RPMI8226 (cell line): Measurements from ENCODE around the gene EIF2S3B.
"Not testable (repeated sequence)": the region's sequence is repeated elsewhere in the genome, so short reads cannot be mapped to it uniquely, and the experiment has no call there.

Source experiments
- DNase-seq: peaks from one replicate; pipeline ENCODE4 v3.0.0-alpha.2; 2015

Gene EIF2S3B

GRCh38 chr12:10505620-10506019 is at the start of gene EIF2S3B:
EIF2S3B (plus strand) TSS chr12:10505890; CDS start chr12:10505903, 13 bp downstream.
- DNase-seq = no peak

DNA sequence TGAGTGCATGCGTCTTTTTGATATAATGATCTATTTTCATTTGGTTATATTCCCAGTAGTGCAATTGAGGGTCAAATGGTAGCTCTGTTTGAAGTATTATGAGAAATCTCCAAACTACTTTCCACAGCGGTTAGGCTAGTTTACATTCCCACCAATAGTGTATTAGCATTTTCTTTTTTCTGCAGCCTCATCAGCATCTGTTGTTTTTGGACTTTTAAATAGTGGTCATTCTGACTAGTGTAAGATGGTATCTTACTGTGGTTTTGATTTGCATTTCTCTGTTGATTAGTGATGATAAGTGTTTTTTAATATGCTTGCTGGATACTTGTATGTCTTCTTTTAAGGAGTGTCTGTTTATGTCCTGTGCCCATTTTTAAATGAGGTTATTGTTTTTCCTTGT is 48.8 kb upstream of the EIF2S3B start:
- DNase-seq = no peak

GRCh38 chr12:10457760-10458159 is 47.9 kb upstream of the EIF2S3B start:
- no peak for DNase-seq

DNA sequence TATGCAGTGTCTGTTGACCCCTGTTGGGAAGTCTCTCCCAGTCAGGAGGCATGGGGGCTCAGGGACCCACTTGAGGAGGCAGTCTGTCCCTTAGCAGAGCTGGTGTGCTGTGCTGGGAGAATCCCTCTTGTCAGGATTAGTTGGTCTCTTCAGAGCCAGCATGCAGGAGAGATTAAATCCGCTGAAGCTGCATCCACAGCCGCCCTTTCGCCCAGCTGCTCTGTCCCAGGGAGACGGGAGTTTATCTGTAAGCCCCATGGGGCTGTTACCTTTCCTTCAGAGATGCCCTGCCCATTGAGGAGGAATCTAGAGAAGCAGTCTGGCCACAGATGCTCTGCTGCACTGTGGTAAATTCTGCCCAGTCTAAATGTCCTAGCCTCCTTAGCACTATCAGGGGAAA is 39.4 kb upstream of the EIF2S3B start:
- DNase-seq = no peak

GRCh38 chr12:10469701-10470100 is 36.0 kb upstream of the EIF2S3B start:
- no peak for DNase-seq

GRCh38 chr12:10472808-10473207 is 32.9 kb upstream of the EIF2S3B start:
- not testable (repeated sequence) for DNase-seq

GRCh38 chr12:10481901-10482300 is 23.8 kb upstream of the EIF2S3B start:
- not testable (repeated sequence) for DNase-seq

- DNase-seq = not testable (repeated sequence)
These were observed 18.4 kb upstream of the EIF2S3B start for GRCh38 chr12:10487328-10487727.

DNA sequence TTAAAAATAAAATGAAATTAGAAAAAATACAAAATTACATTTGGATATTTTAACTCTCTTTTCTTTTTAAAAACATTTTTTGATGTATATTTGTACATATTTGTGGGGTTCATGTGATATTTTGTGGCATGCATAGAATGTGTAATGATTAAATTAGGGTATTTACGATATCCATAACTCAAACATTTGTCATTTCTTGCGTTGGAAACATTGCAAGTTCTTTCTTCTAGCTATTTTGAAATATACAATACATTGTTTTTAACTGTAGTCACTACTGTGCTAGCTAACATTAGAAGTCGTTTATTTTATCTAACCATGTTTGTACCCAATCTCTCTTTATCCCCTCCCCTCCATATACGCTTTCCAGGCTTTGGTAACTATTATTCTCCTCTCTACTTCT is 13.9 kb upstream of the EIF2S3B start:
- no peak for DNase-seq

DNA sequence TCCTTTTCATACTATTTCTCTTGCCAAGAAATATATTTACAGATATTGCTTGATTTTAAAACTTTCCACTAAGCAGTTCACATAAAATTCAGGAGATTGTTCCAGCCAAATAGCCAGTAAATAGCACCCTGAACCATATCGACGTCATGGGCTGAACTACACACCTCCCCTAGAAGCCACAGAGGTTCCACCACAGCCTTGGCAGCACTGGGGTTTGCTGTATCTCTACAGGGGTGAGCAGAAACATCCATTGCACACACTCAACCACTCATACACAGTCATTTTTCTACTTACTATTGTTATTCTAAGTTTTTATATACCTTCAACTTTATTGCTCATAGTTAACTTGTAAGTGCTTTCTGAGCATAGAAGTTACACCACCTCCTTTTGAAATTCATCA is 8.1 kb upstream of the EIF2S3B start:
- DNase-seq = no peak

- no peak for DNase-seq
These were observed 7.6 kb upstream of the EIF2S3B start for GRCh38 chr12:10498042-10498441.

DNA sequence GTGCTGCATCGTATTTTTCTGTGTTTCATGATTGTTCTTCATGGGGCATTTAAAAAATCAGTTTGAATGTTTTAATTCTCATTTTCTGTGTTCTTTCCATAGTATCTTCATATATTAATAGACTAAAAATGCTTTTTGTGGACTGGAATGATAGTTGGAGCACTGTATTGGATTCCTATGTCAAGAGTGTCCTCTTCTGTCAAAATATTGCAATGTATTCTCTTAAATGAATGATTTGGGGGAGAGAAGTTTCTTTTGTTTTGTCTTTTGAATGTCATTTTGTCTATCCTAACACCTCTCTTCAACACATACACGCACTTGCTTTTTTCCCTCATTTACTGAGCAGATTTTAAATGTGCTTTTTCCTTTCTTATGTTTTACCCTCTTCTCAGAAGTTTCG is 4.7 kb upstream of the EIF2S3B start:
- no peak for DNase-seq

DNA sequence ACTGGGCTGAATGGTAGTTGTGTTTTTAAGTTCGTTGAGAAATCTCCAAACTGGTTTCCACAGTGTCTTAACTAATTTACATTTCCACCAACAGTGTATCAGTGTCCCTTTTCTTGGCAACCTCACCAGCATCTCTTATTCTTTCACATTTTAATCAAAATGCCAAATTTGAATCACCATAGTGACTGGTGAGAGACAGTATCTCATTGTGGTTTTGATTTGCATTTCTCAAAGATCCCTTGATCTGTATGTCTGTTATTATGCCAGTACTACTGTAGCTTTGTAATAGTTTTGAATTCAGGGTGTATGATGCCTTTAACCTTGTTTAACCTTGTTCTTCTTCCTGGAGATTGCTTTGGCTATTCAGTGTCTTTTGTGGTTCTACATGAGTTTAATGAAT is 2.2 kb upstream of the EIF2S3B start:
- no peak for DNase-seq

DNA sequence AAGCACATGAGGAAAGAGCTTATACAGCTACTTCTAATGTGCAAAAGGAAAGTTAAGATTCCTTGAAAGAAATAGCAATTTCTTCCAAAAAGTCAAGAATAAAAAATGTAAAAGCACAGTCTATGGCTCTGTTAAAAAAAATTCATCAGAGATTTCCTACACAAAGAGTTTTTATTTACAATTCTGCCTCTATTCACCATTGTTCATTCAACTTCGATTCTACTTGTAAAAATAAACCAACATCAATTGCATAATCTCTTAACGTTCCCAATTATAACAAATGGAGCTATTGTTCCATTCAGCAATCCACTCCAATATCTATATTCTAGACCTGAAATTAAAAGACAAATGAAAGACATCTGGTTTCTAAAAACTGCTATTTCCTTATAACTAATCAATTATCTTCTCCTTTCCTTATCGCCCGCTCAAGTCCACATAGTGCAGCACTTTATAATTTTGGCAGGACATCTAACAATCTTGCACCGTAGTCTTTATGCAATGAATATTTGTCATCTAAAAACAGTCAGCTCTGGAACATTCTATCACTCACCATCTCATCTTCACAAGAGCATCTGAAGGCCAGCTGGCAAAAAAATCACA is 6.2 kb downstream of the EIF2S3B start:
- DNase-seq = no peak

DNA sequence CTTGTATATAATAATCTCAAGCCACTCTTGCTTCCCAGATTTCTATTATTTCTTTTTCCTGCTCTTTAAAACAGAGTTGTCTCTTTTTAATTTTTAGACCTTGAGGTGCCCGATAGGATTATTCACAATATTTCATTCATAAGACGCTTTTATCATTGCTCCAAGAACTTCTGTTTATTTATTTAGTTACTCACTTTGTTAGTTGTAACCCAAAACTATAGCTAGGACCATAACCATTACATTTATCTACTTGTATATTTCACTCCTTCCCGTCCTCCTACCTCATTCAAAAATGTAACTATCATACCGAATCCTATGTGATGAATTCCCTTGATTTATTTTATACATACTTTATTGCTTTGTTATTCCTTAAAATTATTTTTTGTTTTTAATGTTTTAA is 7.1 kb downstream of the EIF2S3B start:
- no peak for DNase-seq

DNA sequence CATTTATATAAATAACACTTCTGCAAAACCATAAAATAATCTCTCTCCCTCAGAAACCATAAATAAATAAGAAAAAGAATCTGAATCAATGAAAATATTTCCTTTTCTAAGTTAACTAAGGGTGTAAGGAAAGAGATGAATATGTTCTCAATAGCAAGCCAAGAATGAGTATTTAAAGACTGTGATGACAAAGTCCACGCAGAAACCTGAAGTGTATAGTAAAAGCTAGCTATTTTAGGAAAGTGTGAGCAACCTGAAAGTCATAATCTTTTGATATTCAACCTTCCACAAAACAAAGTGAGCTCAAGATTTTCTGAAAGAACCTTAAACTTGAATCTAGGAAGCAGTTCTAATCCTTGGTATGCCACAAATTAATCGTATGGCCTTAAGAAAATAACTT is 15.9 kb downstream of the EIF2S3B start:
- DNase-seq = no peak

DNA sequence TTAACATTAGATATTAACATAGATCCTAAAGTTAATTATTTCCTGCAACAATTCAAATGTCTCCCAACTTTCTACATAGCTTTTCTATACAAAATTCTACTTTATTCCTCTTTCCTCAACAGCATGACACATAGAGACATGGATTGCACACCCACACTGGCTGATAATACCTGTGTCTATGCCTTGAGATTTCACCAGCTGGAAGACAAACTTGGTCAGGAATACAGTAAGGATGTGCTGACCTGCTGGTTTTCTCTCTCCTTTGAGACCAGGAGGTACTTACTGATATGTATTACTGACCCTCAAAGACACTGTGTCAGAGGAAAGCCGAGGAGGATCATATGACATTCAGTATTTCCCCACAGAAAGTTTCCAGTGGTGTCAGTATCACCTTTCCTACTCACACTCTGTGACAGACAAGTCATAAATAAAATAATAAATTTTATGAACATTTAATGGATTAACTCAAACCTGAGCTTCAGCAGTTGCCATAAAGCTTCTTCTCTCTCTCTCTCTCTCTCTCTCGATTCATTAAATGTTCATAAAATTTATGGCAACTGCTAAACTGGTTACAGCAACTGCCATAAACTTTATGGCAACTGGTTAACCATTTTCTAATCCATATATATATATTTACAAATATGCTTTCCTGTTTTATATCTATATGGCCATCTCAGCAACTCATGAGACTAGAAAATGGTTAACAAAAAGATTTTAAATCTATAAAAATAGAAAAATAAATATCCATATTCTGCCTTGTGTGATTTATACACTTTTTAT is 22.7 kb downstream of the EIF2S3B start:
- no peak for DNase-seq

DNA sequence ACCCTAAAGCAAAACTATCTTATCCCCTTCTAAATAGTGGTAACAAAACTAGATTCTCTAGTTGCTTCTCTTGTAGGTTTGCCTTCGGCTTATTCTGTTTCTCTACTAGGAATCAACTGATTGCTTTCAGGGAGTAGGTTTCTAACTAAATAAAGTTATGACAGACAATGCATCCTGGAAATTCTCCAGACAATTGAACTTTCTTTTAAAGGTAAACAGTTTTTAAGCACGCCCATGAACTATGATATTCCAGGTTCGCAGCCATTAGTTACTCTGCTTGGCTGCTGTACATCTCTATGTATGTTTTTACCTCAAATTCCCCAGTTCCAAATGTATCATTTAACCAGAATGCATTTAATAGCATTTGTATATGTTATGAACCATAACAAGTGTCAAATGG is 23.9 kb downstream of the EIF2S3B start:
- no peak for DNase-seq

DNA sequence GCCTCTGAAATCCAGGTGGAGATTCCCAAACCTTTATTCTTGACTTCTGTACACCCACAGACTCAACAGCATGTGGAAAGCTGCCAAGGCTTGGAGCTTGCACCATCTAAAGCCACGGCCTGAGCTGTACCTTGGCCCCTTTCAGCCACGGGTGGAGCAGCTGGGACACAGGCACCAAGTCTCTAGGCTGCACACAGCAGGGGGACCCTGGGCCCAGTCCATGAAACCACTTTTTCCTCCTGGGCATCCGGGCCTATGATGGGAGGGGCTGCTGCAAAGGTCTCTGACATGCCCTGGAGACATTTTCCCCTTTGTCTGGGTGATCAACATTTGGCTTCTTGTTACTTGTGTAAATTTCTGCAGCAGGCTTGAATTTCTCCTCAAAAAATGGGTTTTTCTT is 32.0 kb downstream of the EIF2S3B start:
- DNase-seq = no peak

DNA sequence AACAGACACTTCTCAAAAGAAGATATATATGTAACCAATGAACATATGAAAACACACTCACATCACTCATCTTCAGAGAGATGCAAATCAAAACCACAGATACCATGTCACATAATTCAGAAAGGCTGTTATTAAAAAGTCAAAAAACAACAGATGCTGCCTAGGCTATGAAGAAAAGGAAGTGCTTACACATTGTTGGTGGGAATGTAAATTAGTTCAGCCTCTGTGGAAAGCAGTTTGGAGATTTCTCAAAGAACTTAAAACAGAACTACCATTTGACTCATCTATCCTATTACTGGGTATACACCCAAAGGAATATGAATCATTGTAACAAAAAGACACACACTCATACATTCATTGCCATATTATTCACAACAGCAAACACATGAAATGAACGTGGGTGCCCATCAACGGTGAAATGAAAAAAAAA is 35.1 kb downstream of the EIF2S3B start:
- no peak for DNase-seq

GRCh38 chr12:10543499-10543898 is 37.8 kb downstream of the EIF2S3B start:
- DNase-seq = no peak

GRCh38 chr12:10551375-10551774 is 45.7 kb downstream of the EIF2S3B start:
- no peak for DNase-seq

DNA sequence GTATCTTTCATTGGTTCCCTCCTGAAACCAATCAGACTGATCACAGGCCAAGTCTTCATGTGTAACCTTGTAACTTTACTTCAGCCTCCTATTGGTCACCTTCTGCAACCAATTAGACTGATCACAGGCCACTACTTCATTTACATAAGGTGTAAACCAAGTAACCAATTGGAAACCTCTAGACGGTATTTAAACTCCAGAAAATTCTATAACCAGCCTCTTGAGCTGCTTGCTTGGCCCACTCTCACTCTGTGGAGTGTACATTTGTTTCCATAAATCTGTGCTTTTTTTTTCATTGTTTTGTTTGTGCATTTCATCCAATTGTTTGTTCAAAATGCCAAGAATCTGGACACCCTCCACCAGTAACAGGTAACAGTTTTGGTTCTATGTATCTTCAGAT is 47.5 kb downstream of the EIF2S3B start:
- no peak for DNase-seq

- DNase-seq = no peak
These were observed 48.6 kb downstream of the EIF2S3B start for GRCh38 chr12:10554228-10554755.
